ENCODE measurements around the gene SLC41A3.

- no peak for TF ChIP-seq POLR2A (IDR thresholded peaks at IDR 0.05; ENCODE audit: low read depth, low read length)
- no peak for TF ChIP-seq TAF1 (IDR thresholded peaks at IDR 0.05; ENCODE audit: low read depth, low read length)
Observed at GRCh38 chr3:126121632-126122031, 37.7 kb upstream of the SLC41A3 start.
